GM18861 (cell line): Measurements from ENCODE around the gene GFI1.
"Not testable (repeated sequence)": the region's sequence is repeated elsewhere in the genome, so short reads cannot be mapped to it uniquely, and the experiment has no call there.

Source experiments
- ATAC-seq: cut with Tn5 transposase; IDR thresholded peaks from one replicate; pipeline ENCODE4 v1.9.1; 2021; ENCODE audit not compliant: unreplicated experiment

Gene GFI1

GRCh38 chr1:92466683-92467352 is 19.9 kb downstream of the GFI1 start:
- no peak for ATAC-seq

DNA sequence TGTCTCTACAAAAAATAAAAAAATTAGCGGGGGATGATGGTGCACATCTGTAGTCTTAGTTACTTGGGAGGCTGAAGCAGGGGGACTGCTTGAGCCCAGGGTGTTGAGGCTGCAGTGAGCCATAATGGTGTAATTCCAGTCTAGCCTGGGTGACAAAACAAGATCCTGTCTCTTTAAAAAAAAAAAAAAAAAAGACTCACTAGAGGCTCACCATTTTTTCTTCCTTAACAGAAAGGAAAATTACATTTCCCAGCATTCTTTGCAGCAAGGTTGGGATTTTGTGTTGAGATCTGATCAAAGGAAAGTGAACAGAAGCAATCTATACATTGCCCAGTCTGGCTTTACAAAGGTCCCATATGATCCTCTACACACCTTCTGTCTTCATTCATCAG is 21.5 kb downstream of the GFI1 start:
- no peak for ATAC-seq

- no peak for ATAC-seq
These were observed 22.0 kb downstream of the GFI1 start for GRCh38 chr1:92464588-92465255.

GRCh38 chr1:92461364-92462097 is 25.2 kb downstream of the GFI1 start:
- ATAC-seq, result peak; percentile 72

DNA sequence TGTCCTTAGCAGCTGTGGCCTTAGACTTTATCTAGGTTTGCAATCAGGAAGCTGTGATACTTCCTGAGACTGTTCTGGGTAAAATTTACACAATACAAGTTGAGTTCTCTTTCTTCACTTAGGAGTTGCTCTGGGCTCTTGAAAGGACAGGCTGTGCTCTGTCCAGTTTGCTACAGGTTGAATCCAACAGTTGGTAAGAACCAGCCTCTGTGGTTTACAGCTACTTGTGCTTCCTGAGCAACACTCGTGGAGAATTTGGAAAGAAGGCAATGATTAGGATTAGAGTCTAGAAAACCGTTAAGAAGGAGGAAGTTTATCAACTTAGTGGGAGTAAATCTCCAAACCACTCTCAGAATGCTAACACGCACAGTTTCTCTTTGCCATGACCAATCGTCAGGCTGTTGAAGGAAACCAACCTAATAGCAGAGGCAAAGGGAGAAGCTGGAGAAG is 26.8 kb downstream of the GFI1 start:
- ATAC-seq, result no peak

DNA sequence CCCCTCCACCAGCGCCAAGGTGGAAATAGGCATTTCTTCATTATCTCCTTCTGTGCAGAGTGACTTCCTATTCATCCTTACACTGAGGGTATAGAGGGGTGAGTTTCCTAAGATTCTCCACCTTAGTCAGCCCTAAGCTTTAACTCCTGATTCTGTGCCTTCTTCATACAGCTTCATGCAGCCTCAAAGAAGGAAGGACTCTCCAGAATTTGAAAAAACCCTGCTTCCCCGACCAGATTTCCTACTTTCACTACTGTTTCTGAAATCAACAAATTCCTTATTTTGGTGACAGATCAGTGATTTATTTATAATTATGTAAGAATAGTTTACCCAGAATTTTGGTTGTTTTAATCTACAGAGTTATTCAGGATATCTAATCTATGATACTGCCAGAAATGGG is 28.6 kb downstream of the GFI1 start:
- no peak for ATAC-seq

GRCh38 chr1:92447976-92448375 is 38.7 kb downstream of the GFI1 start:
- ATAC-seq, result no peak

- ATAC-seq, result no peak
These were observed 39.6 kb downstream of the GFI1 start for GRCh38 chr1:92447033-92447681.

DNA sequence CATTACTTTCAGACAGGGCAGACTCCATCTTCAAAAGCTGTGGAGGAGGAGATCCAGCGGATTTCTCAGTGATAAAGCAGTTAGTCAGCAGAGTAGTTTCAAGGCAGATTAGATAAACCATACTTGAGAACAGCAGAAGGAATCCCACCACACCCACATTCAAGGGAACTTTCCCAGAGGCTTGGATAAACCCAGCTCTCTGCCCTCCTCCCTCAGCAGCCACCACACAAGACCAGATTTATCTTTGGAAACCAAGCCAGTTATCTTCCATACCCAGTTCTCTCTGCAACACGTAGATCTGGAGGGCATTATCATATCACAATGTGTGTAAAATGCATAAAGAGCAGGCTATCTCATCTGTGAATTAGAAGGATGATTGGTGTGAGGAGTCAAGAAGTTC is 40.2 kb downstream of the GFI1 start:
- ATAC-seq, result no peak

DNA sequence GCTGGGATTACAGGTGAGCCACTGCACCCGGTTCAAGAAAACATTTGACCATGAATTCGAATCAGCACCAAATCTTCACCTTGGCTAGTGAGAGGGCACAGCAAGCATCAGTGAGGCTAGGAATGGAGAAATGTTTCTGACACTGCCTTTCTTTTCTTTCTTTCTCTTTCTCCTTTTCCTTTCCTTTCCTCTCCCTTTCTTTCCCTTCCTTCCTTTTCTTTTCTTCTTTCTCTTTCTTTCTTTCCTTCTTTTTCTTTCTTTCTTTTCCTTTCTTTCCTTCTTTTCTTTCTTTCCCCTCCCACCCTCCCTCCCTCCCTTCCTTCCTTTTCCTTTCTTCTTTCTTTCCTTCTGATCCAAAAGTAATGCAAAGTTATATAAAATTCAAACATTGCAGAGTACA is 40.9 kb downstream of the GFI1 start:
- no peak for ATAC-seq

DNA sequence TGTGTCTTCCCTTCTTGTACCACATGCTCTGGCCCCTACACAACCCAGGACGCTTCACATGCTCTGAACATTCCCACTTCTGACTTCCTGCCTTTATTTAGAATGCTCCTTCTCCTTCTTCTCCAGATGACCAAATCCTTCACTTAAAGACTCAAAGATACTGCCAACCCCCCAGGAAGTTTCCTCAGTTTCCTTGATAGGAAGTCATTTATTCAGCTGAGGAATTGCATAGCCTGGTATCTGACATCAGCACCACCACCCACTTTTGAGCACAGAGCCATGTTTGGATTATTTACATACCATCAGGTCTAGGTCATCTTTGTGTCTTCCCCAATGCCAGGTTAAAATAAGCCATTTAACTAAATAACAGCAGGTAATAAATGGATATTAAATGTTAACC is 42.4 kb downstream of the GFI1 start:
- no peak for ATAC-seq

DNA sequence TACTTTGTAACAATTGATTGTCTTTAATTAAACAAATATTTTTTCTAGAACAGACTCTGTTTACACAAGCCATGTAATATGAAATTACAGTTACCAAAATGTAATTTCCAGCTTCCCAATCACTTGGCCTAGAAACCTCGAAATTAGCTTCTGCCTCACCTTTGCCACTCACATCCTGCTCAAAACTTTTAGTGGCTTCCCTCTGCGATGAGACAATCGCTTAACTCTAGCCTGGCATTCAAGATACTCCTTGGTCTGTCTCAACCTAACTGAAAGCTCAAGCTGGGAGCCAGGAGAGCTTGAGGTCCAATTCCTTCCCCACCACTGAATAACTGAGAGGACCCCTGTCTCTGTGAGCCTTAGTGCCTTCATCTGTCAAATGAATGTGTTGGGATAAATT is 42.8 kb downstream of the GFI1 start:
- no peak for ATAC-seq

DNA sequence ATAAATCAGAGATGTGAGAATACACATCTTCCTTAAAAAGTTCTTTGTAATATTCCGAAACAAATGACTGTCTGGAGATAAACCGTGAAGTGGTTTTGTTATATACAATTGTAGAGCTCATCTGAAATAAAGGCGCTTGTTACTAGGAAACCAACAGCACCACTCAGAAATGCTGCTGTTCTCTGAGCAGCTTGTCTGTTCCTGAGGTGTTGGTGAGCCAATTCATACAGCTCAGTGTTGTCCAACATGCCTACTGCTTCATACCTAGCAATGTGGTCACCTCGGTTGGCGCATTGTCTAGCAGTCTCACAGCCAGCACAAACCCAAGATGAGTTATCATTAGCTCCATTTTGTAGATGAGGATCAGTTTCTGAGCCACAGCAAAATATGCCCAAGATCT is 44.4 kb downstream of the GFI1 start:
- ATAC-seq, result no peak

DNA sequence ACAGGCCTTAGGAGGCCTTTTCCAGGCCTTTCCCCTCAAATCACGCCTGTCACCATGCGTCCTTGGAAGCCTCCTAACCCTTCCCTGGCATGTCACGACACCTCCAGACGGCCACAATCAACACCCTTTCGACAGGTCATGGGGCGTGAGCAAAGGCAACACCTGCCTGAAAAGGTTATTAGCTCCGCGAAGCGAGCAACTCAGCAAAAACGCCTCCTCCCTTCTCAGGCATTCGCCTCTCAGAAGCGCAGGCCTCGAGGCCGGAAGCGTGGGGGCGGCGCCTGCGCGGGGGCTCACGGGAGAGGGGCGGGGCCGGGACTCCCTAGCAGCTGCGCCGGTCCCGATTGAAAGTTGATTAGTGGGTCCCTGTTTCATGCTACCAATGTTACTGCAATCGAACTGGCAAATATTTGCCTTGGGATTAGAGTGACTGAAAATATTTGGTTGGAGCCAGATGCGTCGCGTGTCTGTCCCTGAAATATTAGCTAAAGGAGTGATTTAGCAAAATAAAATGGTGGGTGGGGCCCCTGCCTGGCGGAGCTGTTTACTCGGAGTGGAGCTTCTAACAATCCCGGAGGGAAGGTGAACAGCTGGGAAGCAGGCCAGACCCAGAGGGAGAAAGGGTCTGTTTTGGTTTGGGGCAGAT is 44.9 kb downstream of the GFI1 start:
- ATAC-seq, result no peak

GRCh38 chr1:92441316-92441696 is 45.4 kb downstream of the GFI1 start:
- ATAC-seq, result no peak

GRCh38 chr1:92439291-92439690 is 47.4 kb downstream of the GFI1 start:
- ATAC-seq, result no peak

GRCh38 chr1:92434572-92434971 is 52.2 kb downstream of the GFI1 start:
- not testable (repeated sequence) for ATAC-seq

DNA sequence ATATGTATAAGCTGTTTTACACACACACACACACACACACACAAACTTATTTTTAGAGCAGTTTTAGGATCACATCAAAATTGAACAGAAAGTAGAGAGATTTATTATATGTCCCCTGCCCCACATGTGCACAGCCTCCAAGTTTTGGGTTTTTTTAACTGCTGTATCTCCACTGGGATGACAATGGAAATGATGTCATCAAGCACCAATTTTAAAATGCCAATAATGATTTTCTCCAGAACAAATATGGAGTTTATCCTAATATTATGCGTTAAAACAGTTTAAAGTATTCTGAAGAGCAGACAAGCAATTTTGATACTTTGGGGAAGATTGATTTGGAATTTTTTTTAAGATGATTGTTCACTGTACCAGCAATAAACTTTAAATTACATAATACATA is 56.7 kb downstream of the GFI1 start:
- no peak for ATAC-seq

DNA sequence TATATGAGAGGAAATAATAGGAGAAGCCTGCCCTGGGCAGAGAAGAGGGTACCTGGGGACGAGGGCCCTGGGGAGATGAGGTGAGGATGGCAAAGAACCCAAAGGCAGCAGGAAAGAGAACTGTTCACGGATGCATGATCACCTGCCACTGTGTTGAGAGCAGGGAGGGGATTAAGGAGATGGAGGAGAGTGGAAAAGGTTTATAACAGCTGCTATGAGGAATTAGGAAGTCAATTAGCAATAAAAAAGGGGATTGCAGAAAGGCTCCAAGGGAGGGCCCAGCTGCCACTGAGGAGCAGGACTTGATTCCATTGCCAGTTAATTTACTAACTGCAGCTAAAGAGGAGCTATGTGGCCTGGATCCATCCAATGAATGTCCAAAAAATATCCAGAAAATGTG is 61.1 kb downstream of the GFI1 start:
- no peak for ATAC-seq
